Mucosa of stomach (tissue), 1 donor: ENCODE results near the gene MGRN1.

Experiments used
- H3K27me3 ChIP-seq: one replicate; pipeline ENCODE4 v1.7.0; 2013; ENCODE audit warnings: mild to moderate bottlenecking, low read length; ENCODE audit not compliant: control insufficient read depth, insufficient read depth
- H3K36me3 ChIP-seq: one replicate; pipeline ENCODE4 v1.7.0; 2013; ENCODE audit warnings: low read length; ENCODE audit not compliant: control insufficient read depth, insufficient read depth
- H3K4me1 ChIP-seq: one replicate; pipeline ENCODE4 v1.7.0; 2013; ENCODE audit warnings: mild to moderate bottlenecking, low read length; ENCODE audit not compliant: control insufficient read depth, insufficient read depth
- H3K4me3 ChIP-seq: one replicate; pipeline ENCODE4 v1.7.0; 2013; ENCODE audit warnings: low read length
- H3K9ac ChIP-seq: one replicate; pipeline ENCODE4 v1.7.0; 2013; ENCODE audit warnings: mild to moderate bottlenecking, low read length, moderate library complexity
- H3K9me3 ChIP-seq: one replicate; pipeline ENCODE4 v1.7.0; 2013; ENCODE audit warnings: mild to moderate bottlenecking, low read length, moderate library complexity; ENCODE audit not compliant: control insufficient read depth
- donor health status: Pancreatic carcinoma.

The MGRN1 gene

GRCh38 chr16:4676831-4677230 lies 52.2 kb downstream of the MGRN1 start:
- no peaks in the 10 kb centered on the region for H3K27me3 ChIP-seq
- H3K4me1 ChIP-seq = peaks cover 33% of the 10 kb centered on the region
- no peaks in the 10 kb centered on the region for H3K36me3 ChIP-seq
- no peak overlapping the region for H3K9ac ChIP-seq
- no peaks in the 10 kb centered on the region for H3K9me3 ChIP-seq
- no peak overlapping the region for H3K4me3 ChIP-seq

GRCh38 chr16:4677390-4677789 lies 52.8 kb downstream of the MGRN1 start:
- Histone ChIP-seq H3K4me3 (no peak overlapping the region), H3K4me1 (peaks cover 34% of the 10 kb centered on the region), H3K36me3 (no peaks in the 10 kb centered on the region), H3K27me3 (no peaks in the 10 kb centered on the region), H3K9me3 (no peaks in the 10 kb centered on the region), H3K9ac (no peak overlapping the region)

- Histone ChIP-seq H3K27me3 (no peaks in the 10 kb centered on the region), H3K4me1 (peaks cover 40% of the 10 kb centered on the region), H3K9me3 (no peaks in the 10 kb centered on the region), H3K9ac (no peak overlapping the region), H3K36me3 (no peaks in the 10 kb centered on the region), H3K4me3 (no peak overlapping the region)
Observed at GRCh38 chr16:4677994-4678393, 53.4 kb downstream of the MGRN1 start.

- no peaks in the 10 kb centered on the region for H3K9me3 ChIP-seq
- no peak overlapping the region for H3K9ac ChIP-seq
- no peaks in the 10 kb centered on the region for H3K27me3 ChIP-seq
- H3K4me1 ChIP-seq = peaks cover 45% of the 10 kb centered on the region
- H3K36me3 ChIP-seq = no peaks in the 10 kb centered on the region
- no peak overlapping the region for H3K4me3 ChIP-seq
Observed at GRCh38 chr16:4678596-4678995, 54.0 kb downstream of the MGRN1 start.

- Histone ChIP-seq H3K27me3 (no peaks in the 10 kb centered on the region), H3K36me3 (peaks cover 5% of the 10 kb centered on the region), H3K4me3 (peak overlapping the region; percentile 23), H3K4me1 (peaks cover 45% of the 10 kb centered on the region), H3K9me3 (no peaks in the 10 kb centered on the region), H3K9ac (peak overlapping the region; percentile 65)
Observed at GRCh38 chr16:4679156-4679849, 54.7 kb downstream of the MGRN1 start.

- H3K27me3 ChIP-seq = no peaks in the 10 kb centered on the region
- peak overlapping the region; percentile 23 for H3K4me3 ChIP-seq
- H3K9ac ChIP-seq = peak overlapping the region; percentile 65
- peaks cover 8% of the 10 kb centered on the region for H3K36me3 ChIP-seq
- no peaks in the 10 kb centered on the region for H3K9me3 ChIP-seq
- H3K4me1 ChIP-seq = peaks cover 45% of the 10 kb centered on the region
Observed at GRCh38 chr16:4679850-4680636, 55.4 kb downstream of the MGRN1 start.

GRCh38 chr16:4680673-4681470 lies 56.2 kb downstream of the MGRN1 start:
- Histone ChIP-seq H3K4me1 (peaks cover 45% of the 10 kb centered on the region), H3K36me3 (peaks cover 8% of the 10 kb centered on the region), H3K4me3 (no peak overlapping the region), H3K9ac (peak overlapping the region; percentile 65), H3K9me3 (no peaks in the 10 kb centered on the region), H3K27me3 (no peaks in the 10 kb centered on the region)

GRCh38 chr16:4681471-4682083 lies 57.0 kb downstream of the MGRN1 start:
- H3K27me3 ChIP-seq = no peaks in the 10 kb centered on the region
- H3K9me3 ChIP-seq = no peaks in the 10 kb centered on the region
- H3K9ac ChIP-seq = peak overlapping the region; percentile 37
- H3K4me1 ChIP-seq = peaks cover 45% of the 10 kb centered on the region
- H3K4me3 ChIP-seq = no peak overlapping the region
- H3K36me3 ChIP-seq = peaks cover 8% of the 10 kb centered on the region

- no peaks in the 10 kb centered on the region for H3K27me3 ChIP-seq
- H3K9ac ChIP-seq = no peak overlapping the region
- no peaks in the 10 kb centered on the region for H3K9me3 ChIP-seq
- peaks cover 8% of the 10 kb centered on the region for H3K36me3 ChIP-seq
- no peak overlapping the region for H3K4me3 ChIP-seq
- peaks cover 45% of the 10 kb centered on the region for H3K4me1 ChIP-seq
Observed at GRCh38 chr16:4682084-4682591, 57.5 kb downstream of the MGRN1 start.

GRCh38 chr16:4682616-4683254 lies 58.1 kb downstream of the MGRN1 start:
- Histone ChIP-seq H3K4me3 (peak overlapping the region; percentile 14), H3K9me3 (no peaks in the 10 kb centered on the region), H3K4me1 (peaks cover 45% of the 10 kb centered on the region), H3K36me3 (peaks cover 8% of the 10 kb centered on the region), H3K9ac (no peak overlapping the region), H3K27me3 (no peaks in the 10 kb centered on the region)
